OCI-M2 (cell line): ENCODE results near the gene RANBP1.

ENCODE experiments used
- DNase-seq: peaks from one replicate; lab custom pipeline; 2025; ENCODE audit not compliant: unreplicated experiment; lab: John Stamatoyannopoulos, UW

Gene RANBP1

DNA sequence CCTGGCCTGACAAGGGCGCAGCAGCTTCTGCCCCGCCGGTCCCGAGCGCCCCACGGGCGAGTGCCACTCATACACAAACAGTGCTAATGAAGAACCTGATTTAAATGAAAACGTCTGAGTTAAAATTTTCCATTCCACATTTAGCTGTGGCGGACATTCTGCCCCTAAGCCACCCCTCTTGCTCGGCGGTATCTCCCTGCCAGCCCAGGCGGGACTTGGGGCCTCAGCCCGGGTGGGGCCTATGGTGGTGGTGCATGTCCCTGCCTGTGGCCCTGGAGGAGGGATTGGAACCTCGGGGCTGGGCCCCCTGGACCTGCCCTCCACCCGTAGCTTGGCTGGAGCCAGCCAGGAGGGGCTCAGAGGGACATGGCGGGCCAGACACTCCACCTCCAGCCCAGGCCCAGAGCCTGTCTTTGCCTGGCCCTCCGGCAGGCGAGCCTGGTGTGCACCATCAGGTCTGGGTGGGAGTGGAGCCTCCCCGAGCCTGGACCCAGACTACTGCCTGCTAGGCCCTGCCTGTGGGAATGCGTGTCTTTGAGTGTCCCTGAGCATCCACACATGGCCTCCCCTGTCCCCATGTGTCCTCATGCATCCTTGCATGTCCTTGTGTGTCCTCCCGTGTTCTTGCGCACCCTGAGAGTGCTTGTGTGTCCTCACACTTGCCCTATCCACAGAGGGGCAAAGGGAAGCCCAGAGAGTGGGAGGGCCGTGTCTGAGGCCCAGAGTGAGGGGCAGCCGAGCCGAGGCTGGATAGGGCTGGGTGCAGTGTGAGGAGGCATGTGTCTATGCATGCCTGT is 20.1 kb downstream of the RANBP1 start:
- no peak for DNase-seq

GRCh38 chr22:20136603-20136873 is 20.6 kb downstream of the RANBP1 start:
- DNase-seq, result no peak

DNA sequence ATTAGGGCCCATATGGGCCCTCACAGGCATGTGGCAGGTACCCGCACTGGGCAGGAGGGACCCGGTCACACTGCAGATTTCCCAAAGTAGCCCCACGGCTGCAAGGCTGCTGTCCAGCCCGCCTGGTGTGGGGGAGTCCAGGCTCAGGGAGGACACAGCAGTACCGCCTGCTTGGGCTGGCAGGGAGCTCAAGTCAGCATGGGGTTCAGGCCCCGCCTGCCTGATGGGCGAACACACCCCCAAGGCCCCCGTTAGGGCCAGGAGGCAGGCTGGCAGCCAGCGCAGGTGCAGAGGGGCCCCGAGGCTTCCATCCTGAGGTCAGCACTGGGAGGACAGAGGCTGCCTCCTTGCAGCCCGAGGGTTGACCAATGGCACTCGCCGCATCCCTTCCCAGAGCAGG is 21.2 kb downstream of the RANBP1 start:
- DNase-seq, result no peak

DNA sequence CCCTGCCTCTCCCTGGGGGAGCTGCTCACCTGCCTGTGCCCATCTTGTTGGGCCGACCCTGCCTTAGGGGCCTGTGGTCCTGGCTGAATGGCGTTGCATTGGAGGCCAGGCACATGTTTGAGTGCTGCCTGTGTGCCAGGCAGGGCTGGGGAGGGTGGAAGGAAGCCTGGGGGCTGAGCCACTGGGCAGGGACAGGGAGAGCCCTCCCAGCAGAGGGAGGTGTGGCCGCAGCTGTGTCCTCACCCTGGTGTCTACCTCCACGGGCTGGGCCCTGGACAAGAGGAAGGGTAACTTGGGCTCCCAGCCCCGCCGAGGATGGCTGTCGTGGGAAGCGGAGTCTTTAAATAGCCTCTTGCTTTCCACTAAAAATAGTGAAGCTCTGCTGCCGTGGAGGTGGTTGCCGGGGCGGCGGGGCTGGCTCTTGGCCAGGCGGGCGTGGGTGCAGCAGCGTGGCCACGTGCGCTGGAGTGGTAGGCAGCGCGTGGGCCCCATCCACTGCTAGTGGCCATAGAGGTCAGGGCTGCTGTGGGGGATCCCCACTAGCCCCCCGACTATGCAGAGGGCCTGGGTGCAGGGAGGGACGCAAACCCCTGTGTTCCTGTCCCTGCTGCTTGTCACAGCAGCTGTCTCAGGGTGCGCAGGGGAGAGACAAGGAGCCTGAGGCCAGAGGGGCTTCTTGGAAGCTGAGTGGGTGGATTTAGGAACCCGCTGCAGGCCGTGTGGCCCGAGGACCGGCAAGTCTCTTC is 21.9 kb downstream of the RANBP1 start:
- DNase-seq, result no peak

DNA sequence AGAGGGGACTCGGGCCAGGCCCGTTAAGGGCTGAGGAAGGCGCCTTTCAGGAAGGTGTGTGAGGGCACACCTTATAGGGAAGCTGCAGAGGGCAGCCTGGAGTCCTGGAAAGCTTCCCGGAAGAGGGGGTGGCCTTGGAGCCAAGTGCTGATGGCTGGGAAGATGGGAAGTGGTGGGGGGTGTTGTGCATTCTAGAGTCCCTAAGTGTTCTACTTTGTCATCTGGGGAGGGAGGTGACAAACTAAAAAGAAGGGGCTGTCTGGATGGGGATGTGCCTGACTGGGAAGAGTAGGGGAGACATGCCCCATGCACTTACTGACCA is 22.5 kb downstream of the RANBP1 start:
- no peak for DNase-seq

DNA sequence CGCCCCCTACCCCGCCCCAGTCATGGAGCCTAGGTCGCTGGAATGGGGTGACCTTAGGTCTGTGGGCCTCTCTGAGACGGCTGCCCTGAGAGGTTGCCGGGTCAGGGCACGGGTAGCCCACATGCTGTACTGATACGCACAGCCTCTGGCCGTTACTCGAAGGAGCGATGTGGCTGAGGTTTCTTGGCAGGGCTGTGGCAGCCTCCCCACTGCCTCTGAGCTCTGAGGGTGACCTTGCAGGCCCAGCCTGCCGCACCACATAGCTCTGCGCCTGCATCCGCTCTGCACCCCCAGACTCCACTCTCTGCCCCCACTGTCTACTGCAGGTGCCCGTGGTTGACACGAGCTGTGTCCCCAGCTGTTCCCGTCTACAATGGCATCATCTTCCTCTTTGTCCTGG is 23.0 kb downstream of the RANBP1 start:
- DNase-seq, result no peak

GRCh38 chr22:20139391-20140106 is 23.6 kb downstream of the RANBP1 start:
- DNase-seq, result no peak

- no peak for DNase-seq
Observed at GRCh38 chr22:20140107-20140445, 24.2 kb downstream of the RANBP1 start.

DNA sequence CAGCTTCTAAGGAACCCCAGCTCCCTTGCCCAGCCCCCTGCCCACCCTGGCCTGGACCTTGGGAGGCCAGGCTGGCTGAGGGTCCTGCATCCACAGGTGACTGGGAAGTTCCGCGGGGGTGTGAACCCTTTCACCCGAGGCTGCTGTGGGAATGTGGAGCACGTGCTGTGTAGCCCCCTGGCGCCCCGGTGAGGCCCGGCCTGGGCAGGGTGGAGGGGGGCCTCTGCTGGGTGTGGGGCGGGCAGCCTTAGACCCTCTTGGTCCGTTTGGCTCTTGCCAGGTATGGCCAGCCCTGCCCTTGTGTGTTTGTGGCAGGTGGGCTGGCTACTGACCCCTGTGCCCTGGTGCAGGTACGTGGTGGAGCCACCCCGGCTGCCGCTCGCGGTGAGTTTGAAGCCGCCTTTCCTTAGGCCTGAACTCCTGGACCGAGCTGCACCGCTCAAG is 24.6 kb downstream of the RANBP1 start:
- DNase-seq, result no peak

GRCh38 chr22:20141186-20142077 is 25.5 kb downstream of the RANBP1 start:
- no peak for DNase-seq

DNA sequence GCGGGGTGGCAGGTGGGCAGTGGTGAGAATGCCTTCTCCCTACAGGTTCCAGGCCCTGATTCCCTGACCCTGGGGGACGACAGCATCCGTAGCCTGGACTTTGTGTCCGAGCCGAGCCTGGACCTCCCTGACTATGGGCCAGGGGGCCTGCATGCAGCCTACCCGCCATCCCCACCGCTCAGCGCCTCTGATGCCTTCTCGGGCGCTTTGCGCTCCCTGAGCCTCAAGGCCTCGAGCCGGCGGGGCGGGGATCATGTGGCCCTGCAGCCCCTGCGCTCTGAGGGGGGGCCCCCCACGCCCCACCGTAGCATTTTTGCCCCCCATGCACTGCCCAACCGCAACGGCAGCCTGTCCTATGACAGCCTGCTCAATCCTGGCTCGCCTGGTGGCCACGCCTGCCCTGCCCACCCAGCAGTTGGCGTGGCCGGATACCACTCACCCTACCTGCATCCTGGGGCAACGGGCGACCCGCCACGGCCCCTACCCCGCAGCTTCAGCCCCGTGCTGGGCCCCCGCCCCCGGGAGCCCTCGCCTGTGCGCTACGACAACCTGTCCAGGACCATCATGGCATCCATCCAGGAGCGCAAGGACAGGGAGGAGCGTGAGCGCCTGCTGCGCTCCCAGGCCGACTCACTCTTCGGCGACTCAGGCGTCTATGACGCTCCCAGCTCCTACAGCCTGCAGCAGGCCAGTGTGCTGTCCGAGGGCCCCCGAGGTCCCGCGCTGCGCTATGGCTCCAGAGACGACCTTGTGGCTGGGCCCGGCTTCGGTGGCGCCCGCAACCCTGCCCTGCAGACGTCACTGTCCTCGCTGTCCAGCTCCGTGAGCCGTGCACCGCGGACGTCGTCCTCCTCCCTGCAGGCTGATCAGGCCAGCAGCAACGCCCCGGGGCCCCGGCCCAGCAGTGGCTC is 27.1 kb downstream of the RANBP1 start:
- no peak for DNase-seq

- DNase-seq, result no peak
Observed at GRCh38 chr22:20143883-20144665, 28.2 kb downstream of the RANBP1 start.

DNA sequence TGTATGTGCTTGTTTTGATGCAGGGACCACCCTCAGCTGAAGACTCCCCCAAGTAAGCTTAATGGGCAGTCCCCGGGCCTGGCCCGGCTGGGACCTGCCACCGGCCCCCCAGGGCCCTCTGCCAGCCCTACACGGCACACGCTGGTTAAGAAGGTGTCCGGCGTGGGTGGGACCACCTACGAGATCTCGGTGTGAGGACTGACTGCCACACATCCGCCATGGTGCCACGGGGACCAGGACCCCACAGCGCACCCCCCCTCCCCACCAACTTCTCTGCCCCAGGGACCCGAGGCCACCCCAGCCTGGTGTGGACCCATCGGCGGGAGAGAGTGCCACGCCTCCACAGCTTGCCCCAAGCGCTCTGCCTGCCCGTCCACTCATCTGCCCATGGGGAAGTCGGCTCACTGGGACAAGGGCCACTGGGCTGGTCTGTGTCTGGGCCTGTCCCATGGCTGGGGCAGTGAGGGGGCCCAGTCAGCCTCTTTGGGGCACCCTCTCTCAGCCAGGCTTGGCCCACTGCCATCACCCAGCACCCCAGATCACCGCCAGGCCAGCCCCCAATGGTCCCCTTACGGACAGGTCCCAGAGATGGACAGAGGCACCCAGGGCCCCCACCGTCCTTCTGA is 29.4 kb downstream of the RANBP1 start:
- no peak for DNase-seq

GRCh38 chr22:20145832-20146223 is 29.9 kb downstream of the RANBP1 start:
- no peak for DNase-seq

GRCh38 chr22:20146777-20147176 is 30.9 kb downstream of the RANBP1 start:
- DNase-seq, result no peak

DNA sequence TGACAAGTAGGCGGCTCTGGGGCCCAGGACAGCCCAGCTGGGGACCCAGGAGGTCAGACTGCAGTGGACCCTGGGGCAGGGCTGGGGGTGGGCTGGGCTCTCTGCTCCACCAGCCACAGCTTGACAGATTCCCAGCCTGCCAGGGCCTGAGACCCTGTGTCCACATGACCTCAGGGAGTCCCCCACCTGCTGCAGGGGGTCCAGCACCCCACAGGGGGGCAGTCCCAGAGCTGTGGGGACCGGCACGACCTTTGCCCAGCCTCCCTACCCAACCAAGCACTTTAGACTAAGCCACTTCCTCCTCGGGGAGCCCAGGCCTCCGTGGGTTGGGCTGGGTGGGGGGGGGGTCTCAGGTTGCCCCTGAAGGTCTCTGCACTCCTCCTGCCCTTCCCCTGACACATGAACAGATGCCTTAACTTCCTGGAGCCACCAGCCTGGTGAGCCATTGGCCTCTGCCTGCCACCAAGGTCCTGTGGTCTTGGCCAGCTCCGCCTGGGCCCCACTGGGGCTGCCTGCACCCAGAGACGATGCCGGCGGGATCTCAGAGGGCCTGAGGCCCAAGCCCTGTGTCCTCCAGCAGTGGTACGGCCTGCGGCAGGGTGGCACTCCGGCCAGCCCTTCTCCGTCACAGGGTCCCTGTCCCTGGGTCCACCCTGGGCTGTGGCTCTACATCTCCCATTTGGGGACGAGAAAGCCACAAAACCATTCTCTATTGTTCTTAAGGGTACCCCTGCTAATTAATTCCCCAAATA is 31.5 kb downstream of the RANBP1 start:
- no peak for DNase-seq

DNA sequence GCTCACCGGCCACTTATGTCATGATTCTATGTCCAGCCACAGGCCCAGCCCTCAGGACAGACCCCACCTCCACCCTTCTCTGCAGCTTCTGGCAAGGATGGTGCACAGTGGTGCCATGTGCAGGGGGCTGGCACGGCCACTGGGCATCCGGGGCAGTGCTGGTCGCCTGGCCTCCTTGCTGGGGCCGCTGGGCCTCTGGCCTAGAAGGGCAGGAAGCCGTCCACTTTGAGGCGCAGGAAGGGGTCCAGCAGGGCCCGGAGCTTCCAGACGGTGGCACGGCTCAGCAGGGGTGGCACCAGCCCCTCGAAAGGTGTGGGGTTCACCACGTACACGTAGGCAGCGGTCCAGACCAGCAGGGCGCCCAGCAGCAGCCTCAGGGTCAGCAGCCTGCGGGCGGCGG is 32.5 kb downstream of the RANBP1 start:
- no peak for DNase-seq
